Endothelial cell of umbilical vein (primary cell): ENCODE data around the gene TMEM178B. TPM values are rescaled to one million over a fixed set of nuclear protein-coding genes. Genes with fewer than 3 reads are reported as not detected.

ENCODE experiments used
- BruUV-seq: library from RNA; stranded (reverse); fragments of 400-500 nt; replicated peaks from 2 replicates; lab custom pipeline; 2021; lab: Mats Ljungman, UMichigan
- CTCF ChIA-PET: fragments of 300-600, 350-600 bp; sonication (Branson Sonifier 250); formaldehyde crosslinking; loops from one replicate; lab custom pipeline; 2021; ENCODE audit warnings: antibody characterized with exemption, inconsistent platforms; lab: Charles Lee
- POLR2A ChIA-PET: fragments of 300-600, 350-600 bp; sonication (Branson Sonifier 250); formaldehyde crosslinking; loops from one replicate; lab custom pipeline; 2021; ENCODE audit warnings: antibody characterized with exemption, inconsistent platforms; lab: Charles Lee
- DNase-seq: peaks from one replicate; pipeline ENCODE4 v3.0.0-alpha.2; 2011; ENCODE audit warnings: low read depth, low spot score
- FAIRE-seq: peaks from 2 replicates; lab custom pipeline; 2011; peaks lifted over from hg19 to GRCh38; lab: Jason Lieb, UNC
- H2AFZ ChIP-seq: 2 replicates; pipeline ENCODE4 v1.6.0; 2012; ENCODE audit warnings: low read depth, low read length, control low read depth, inconsistent platforms
- H3K27ac ChIP-seq: 2 replicates; pipeline ENCODE4 v1.5.1; 2011; ENCODE audit warnings: low read depth, mild to moderate bottlenecking, control low read depth, low read length, moderate library complexity; ENCODE audit not compliant: insufficient read depth
- H3K27me3 ChIP-seq, 2 experiments: 2 replicates each; pipeline versions ENCODE4 v1.6.0 to v1.6.1; 2011; ENCODE audit warnings: low read length in 2 of 2, mixed read lengths in 1 of 2; ENCODE audit not compliant: control insufficient read depth in 2 of 2, insufficient read depth in 2 of 2
- H3K36me3 ChIP-seq, 2 experiments: 2 replicates in 1 of 2; 3 replicates in 1 of 2; pipeline ENCODE4 v1.5.1; 2011; ENCODE audit warnings: low read length in 2 of 2, mild to moderate bottlenecking in 1 of 2, moderate library complexity in 1 of 2; ENCODE audit not compliant: control insufficient read depth in 2 of 2, insufficient read depth in 2 of 2; ENCODE audit errors: extremely low read depth in 1 of 2
- H3K4me1 ChIP-seq: 3 replicates; pipeline ENCODE4 v1.5.1; 2011; ENCODE audit warnings: mild to moderate bottlenecking, low read length; ENCODE audit not compliant: control insufficient read depth, insufficient read depth; ENCODE audit errors: extremely low read depth
- H3K4me2 ChIP-seq: 2 replicates; pipeline ENCODE4 v1.6.1; 2011; ENCODE audit warnings: low read length, control low read depth, mixed read lengths; ENCODE audit not compliant: insufficient read depth
- H3K4me3 ChIP-seq, 3 experiments: fragments of 200-600 bp in 1 of 3; sonication (generic), shearing (Covaris generic) in 1 of 3; replicated peaks in 1 of 3; 2 replicates each; pipeline ENCODE4 v1.5.1; 2011 to 2016; ENCODE audit warnings: control low read depth in 3 of 3, low read length in 3 of 3, mild to moderate bottlenecking in 2 of 3, inconsistent platforms in 1 of 3, low read depth in 1 of 3, moderate library complexity in 1 of 3; ENCODE audit not compliant: insufficient read depth in 1 of 3
- H3K79me2 ChIP-seq: 2 replicates; pipeline ENCODE4 v1.6.0; 2012; ENCODE audit warnings: low read length, inconsistent platforms; ENCODE audit not compliant: control insufficient read depth, insufficient read depth
- H3K9ac ChIP-seq: replicated peaks from 2 replicates; pipeline ENCODE3; 2011; ENCODE audit warnings: low read length, control low read depth; ENCODE audit not compliant: insufficient read depth; ENCODE audit errors: extremely low read depth
- H3K9me1 ChIP-seq: replicated peaks from 3 replicates; pipeline ENCODE4 v1.6.0; 2011; ENCODE audit warnings: mild to moderate bottlenecking, low read length; ENCODE audit not compliant: control insufficient read depth, insufficient read depth; ENCODE audit errors: extremely low read depth
- H3K9me3 ChIP-seq: replicated peaks from 2 replicates; pipeline ENCODE4 v1.5.1; 2012; ENCODE audit warnings: low read length, inconsistent platforms; ENCODE audit not compliant: control insufficient read depth, insufficient read depth
- H4K20me1 ChIP-seq: replicated peaks from 2 replicates; pipeline ENCODE3; 2011; ENCODE audit warnings: mild to moderate bottlenecking, low read length; ENCODE audit not compliant: control insufficient read depth, insufficient read depth; ENCODE audit errors: extremely low read depth
- EZH2 ChIP-seq: IDR thresholded peaks from 2 replicates; pipeline ENCODE4 v1.6.1; 2012; ENCODE audit warnings: borderline replicate concordance, low read depth, mild to moderate bottlenecking, moderate library complexity, low read length, inconsistent platforms; ENCODE audit not compliant: severe bottlenecking
- JUN ChIP-seq: IDR thresholded peaks from 2 replicates; pipeline ENCODE4 v1.6.1; 2011; ENCODE audit warnings: borderline replicate concordance, low read depth; ENCODE audit not compliant: insufficient read length, insufficient read depth
- POLR2AphosphoS5 ChIP-seq: IDR thresholded peaks from 2 replicates; pipeline ENCODE4 v1.6.1; 2012; ENCODE audit warnings: low read depth, mild to moderate bottlenecking, control low read depth, low read length, moderate library complexity; ENCODE audit not compliant: insufficient read depth
- dilution Hi-C: fragments of 300-500 bp; cut with MboI; formaldehyde crosslinking; loops from one replicate; pipeline ENCODE4 v1.15.0; 2019; ENCODE audit warnings: low sequenced_read_pairs; ENCODE audit not compliant: extremely low pct_ligation_motif_present
- intact Hi-C: fragments of 100-400 bp; cut with micrococcal nuclease; formaldehyde crosslinking; loops from one replicate; pipeline ENCODE4 v1.10.0; 2022
- polyA plus RNA-seq, 4 experiments: library from polyadenylated mRNA; depleted of rRNA in 3 of 4; stranded (reverse) in 3 of 4; unstranded in 1 of 4; fragments of >200 nt; gene quantifications; 2 replicates each; pipeline versions ENCODE4 v1.2.1 to v1.2.3, GENCODE V29; 2011 to 2012; ENCODE audit warnings: missing spikeins in 1 of 4
- total RNA-seq: library from RNA; stranded (reverse); gene quantifications from 2 replicates; pipeline ENCODE4 v1.2.3, GENCODE V29; 2021
- TF ChIP-seq, protein P1 (sequence below), 2 donors: IDR thresholded peaks; 1 replicate in 1 of 2; 2 replicates in 1 of 2; pipeline ENCODE4 v1.5.1; 2011; ENCODE audit warnings: low read length in 2 of 2, mild to moderate bottlenecking in 2 of 2, moderate library complexity in 2 of 2, control low read depth in 1 of 2, inconsistent platforms in 1 of 2, low read depth in 1 of 2; ENCODE audit not compliant: insufficient read depth in 1 of 2; ENCODE audit errors: extremely low read depth in 1 of 2

Gene TMEM178B
- total and polyA plus RNA-seq, 2 donors (not counting 3 experiments of a cell fraction or from before 2014, with no cell fraction given): not detected

DNA sequence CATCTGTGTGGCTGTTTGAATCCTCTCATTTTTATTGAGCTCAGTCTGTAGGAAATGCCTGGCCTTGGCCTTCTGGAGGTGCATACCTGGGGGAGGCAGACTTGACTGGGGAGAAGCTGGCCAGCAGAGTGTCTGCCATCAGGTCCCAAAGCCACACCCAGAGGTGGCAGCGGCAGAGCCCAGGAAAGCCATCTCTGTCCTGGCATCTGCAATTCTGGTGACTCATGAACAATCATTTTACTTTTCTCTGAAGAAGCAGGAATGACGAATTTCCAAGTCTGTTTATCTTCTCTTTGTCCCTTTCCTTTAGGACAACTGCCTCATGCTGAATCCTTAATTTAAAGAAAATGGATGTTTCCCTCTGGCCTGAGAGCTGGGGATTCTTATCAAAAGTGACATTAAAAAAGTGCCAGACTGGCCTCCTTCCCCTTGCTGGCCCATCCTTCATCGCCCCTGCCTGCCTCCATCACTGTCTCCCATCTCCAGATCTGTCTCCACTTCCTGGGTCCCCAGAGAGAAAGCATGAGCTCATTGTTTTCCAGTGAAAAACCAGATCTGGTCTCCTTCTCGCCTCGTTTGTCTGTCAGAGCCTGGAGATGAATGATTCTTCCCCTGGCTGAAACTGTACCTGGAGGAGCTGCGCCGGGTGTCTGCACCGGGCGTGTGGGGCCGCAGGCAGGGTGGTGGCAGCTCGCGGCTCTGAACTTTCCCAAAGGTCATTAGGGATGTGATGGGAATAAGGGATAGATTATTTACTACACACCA lies 124.5 kb downstream of the TMEM178B start:
- no peak overlapping the region for H3K27ac ChIP-seq
- H3K4me2 ChIP-seq: no peak overlapping the region
- H3K36me3 ChIP-seq: no peaks in the 10 kb centered on the region
- H3K4me3 ChIP-seq: no peak overlapping the region
- ChIA-PET POLR2A (no interaction called here), CTCF (no interaction called here)
- FAIRE-seq (no peak), DNase-seq (no peak)
- H3K4me1 ChIP-seq: no peaks in the 10 kb centered on the region
- no peak overlapping the region for H3K9ac ChIP-seq
- no peak overlapping the region for H2AFZ ChIP-seq
- no peaks in the 10 kb centered on the region for H3K79me2 ChIP-seq
- H3K27me3 ChIP-seq: no peaks in the 10 kb centered on the region
- TF ChIP-seq EZH2: no peak
- no peak for TF ChIP-seq POLR2AphosphoS5
- TF ChIP-seq, protein P1, sequence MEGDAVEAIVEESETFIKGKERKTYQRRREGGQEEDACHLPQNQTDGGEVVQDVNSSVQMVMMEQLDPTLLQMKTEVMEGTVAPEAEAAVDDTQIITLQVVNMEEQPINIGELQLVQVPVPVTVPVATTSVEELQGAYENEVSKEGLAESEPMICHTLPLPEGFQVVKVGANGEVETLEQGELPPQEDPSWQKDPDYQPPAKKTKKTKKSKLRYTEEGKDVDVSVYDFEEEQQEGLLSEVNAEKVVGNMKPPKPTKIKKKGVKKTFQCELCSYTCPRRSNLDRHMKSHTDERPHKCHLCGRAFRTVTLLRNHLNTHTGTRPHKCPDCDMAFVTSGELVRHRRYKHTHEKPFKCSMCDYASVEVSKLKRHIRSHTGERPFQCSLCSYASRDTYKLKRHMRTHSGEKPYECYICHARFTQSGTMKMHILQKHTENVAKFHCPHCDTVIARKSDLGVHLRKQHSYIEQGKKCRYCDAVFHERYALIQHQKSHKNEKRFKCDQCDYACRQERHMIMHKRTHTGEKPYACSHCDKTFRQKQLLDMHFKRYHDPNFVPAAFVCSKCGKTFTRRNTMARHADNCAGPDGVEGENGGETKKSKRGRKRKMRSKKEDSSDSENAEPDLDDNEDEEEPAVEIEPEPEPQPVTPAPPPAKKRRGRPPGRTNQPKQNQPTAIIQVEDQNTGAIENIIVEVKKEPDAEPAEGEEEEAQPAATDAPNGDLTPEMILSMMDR (IDR thresholded peaks at IDR 0.05; ENCODE audit: extremely low read depth in 1 of 2, insufficient read depth in 1 of 2, low read depth in 1 of 2, low read length in 2 of 2): no peak
- TF ChIP-seq JUN: no peak
- intact Hi-C loops (no loop called here), dilution Hi-C loops (no loop called here)
- BruUV-seq: no TSS peak
- no peaks in the 10 kb centered on the region for H3K9me1 ChIP-seq
- no peaks in the 10 kb centered on the region for H3K9me3 ChIP-seq
- no peaks in the 10 kb centered on the region for H4K20me1 ChIP-seq
